HG02642 (cell line): ENCODE data around the gene RHOBTB3.
A peak's percentile ranks its signal among the peaks of the same experiment; 100 is the strongest.
"Not testable (repeated sequence)": the region's sequence is repeated elsewhere in the genome, so short reads cannot be mapped to it uniquely, and the experiment has no call there.

ENCODE experiments used
- ATAC-seq: cut with Tn5 transposase; IDR thresholded peaks from one replicate; pipeline ENCODE4 v1.9.1; 2021; ENCODE audit warnings: mild to moderate bottlenecking; ENCODE audit not compliant: unreplicated experiment, poor library complexity

Gene RHOBTB3

GRCh38 chr5:95835682-95836385 is 104.7 kb downstream of the RHOBTB3 start:
- ATAC-seq, result no peak

GRCh38 chr5:95836544-95836943 is 105.4 kb downstream of the RHOBTB3 start:
- no peak for ATAC-seq

- ATAC-seq, result not testable (repeated sequence)
These were observed 105.8 kb downstream of the RHOBTB3 start for GRCh38 chr5:95836971-95837370.

- ATAC-seq, result no peak
These were observed 106.4 kb downstream of the RHOBTB3 start for GRCh38 chr5:95837492-95837891.

- ATAC-seq, result no peak
These were observed 106.9 kb downstream of the RHOBTB3 start for GRCh38 chr5:95838001-95838520.

GRCh38 chr5:95838556-95838955 is 107.4 kb downstream of the RHOBTB3 start:
- no peak for ATAC-seq

- ATAC-seq, result no peak
These were observed 108.5 kb downstream of the RHOBTB3 start for GRCh38 chr5:95839658-95840057.

GRCh38 chr5:95840956-95841705 is 110.0 kb downstream of the RHOBTB3 start:
- ATAC-seq, result no peak

- ATAC-seq, result no peak
These were observed 111.0 kb downstream of the RHOBTB3 start for GRCh38 chr5:95841914-95842812.

GRCh38 chr5:95842854-95843544 is 111.9 kb downstream of the RHOBTB3 start:
- peak; percentile 91 for ATAC-seq

- no peak for ATAC-seq
These were observed 112.6 kb downstream of the RHOBTB3 start for GRCh38 chr5:95843733-95844223.

GRCh38 chr5:95845391-95845790 is 114.3 kb downstream of the RHOBTB3 start:
- no peak for ATAC-seq
